ENCODE measurements around the gene ST7. TPM values are rescaled to one million over a fixed set of nuclear protein-coding genes. Genes with fewer than 3 reads are reported as not detected.
A peak's percentile ranks its signal among the peaks of the same experiment; 100 is the strongest.

ST7 gene
- total and polyA plus RNA-seq, 2 donors (not counting 1 experiment from before 2014, with no cell fraction given), result 20.0 to 28.6 TPM

GRCh38 chr7:116920359-116920758, 32.9 kb upstream of the ST7 start:
- Histone ChIP-seq H3K4me1 (ENCODE audit: control insufficient read depth, extremely low read depth, insufficient read depth, low read length) (no peaks in the 10 kb centered on the region), H3K27me3 (ENCODE audit: control insufficient read depth, insufficient read depth, low read length) (no peaks in the 10 kb centered on the region), H3K27ac (ENCODE audit: insufficient read depth, low read length) (no peak overlapping the region), H3K36me3 (ENCODE audit: control insufficient read depth, insufficient read depth, low read length) (peaks cover 5% of the 10 kb centered on the region), H3K9me3 (ENCODE audit: control insufficient read depth, insufficient read depth, low read depth, low read length) (no peaks in the 10 kb centered on the region), H3K9ac (ENCODE audit: insufficient read depth, low read length) (no peak overlapping the region), H3K4me2 (ENCODE audit: extremely low read depth, insufficient read depth, low read length) (no peak overlapping the region), H3K79me2 (ENCODE audit: control insufficient read depth, insufficient read depth, low read length) (no peaks in the 10 kb centered on the region), H3K4me3 (replicated peaks in 1 of 4; ENCODE audit: control extremely low read depth in 1 of 4, insufficient read depth in 1 of 4, low read depth in 3 of 4, low read length in 4 of 4) (no peak overlapping the region), H2AFZ (ENCODE audit: low read length) (no peak overlapping the region), H4K20me1 (ENCODE audit: control insufficient read depth, extremely low read depth, insufficient read depth, low read length) (no peaks in the 10 kb centered on the region)
- TF ChIP-seq CTCF (conservative IDR thresholded peaks at IDR 0.05 in 1 of 2, IDR thresholded peaks at IDR 0.05 in 1 of 2; ENCODE audit: low read depth in 1 of 2, low read length in 2 of 2) (no peak), EZH2 (IDR thresholded peaks at IDR 0.05; ENCODE audit: low read length, missing control alignments) (no peak)
- no peak for DNase-seq (ENCODE audit: low read depth in 2 of 2)

GRCh38 chr7:116922545-116922944, 30.8 kb upstream of the ST7 start:
- no peaks in the 10 kb centered on the region for H3K27me3 ChIP-seq (ENCODE audit: control insufficient read depth, insufficient read depth, low read length)
- no peak overlapping the region for H3K4me3 ChIP-seq (replicated peaks in 1 of 4; ENCODE audit: control extremely low read depth in 1 of 4, insufficient read depth in 1 of 4, low read depth in 3 of 4, low read length in 4 of 4)
- H3K27ac ChIP-seq (ENCODE audit: insufficient read depth, low read length), result no peak overlapping the region
- TF ChIP-seq CTCF (conservative IDR thresholded peaks at IDR 0.05 in 1 of 2, IDR thresholded peaks at IDR 0.05 in 1 of 2; ENCODE audit: low read depth in 1 of 2, low read length in 2 of 2) (no peak), EZH2 (IDR thresholded peaks at IDR 0.05; ENCODE audit: low read length, missing control alignments) (no peak)
- H3K79me2 ChIP-seq (ENCODE audit: control insufficient read depth, insufficient read depth, low read length), result no peaks in the 10 kb centered on the region
- H2AFZ ChIP-seq (ENCODE audit: low read length), result no peak overlapping the region
- H3K4me2 ChIP-seq (ENCODE audit: extremely low read depth, insufficient read depth, low read length), result no peak overlapping the region
- H3K9me3 ChIP-seq (ENCODE audit: control insufficient read depth, insufficient read depth, low read depth, low read length), result no peaks in the 10 kb centered on the region
- no peak overlapping the region for H3K9ac ChIP-seq (ENCODE audit: insufficient read depth, low read length)
- H4K20me1 ChIP-seq (ENCODE audit: control insufficient read depth, extremely low read depth, insufficient read depth, low read length), result no peaks in the 10 kb centered on the region
- no peak for DNase-seq (ENCODE audit: low read depth in 2 of 2)
- H3K4me1 ChIP-seq (ENCODE audit: control insufficient read depth, extremely low read depth, insufficient read depth, low read length), result no peaks in the 10 kb centered on the region
- peaks cover 5% of the 10 kb centered on the region for H3K36me3 ChIP-seq (ENCODE audit: control insufficient read depth, insufficient read depth, low read length)

- peaks cover 2% of the 10 kb centered on the region for H3K36me3 ChIP-seq (ENCODE audit: control insufficient read depth, insufficient read depth, low read length)
- H3K9ac ChIP-seq (ENCODE audit: insufficient read depth, low read length), result no peak overlapping the region
- DNase-seq (ENCODE audit: low read depth in 2 of 2), result peak in 1 of 2 donors; percentile 63
- no peaks in the 10 kb centered on the region for H3K4me1 ChIP-seq (ENCODE audit: control insufficient read depth, extremely low read depth, insufficient read depth, low read length)
- no peaks in the 10 kb centered on the region for H3K27me3 ChIP-seq (ENCODE audit: control insufficient read depth, insufficient read depth, low read length)
- H4K20me1 ChIP-seq (ENCODE audit: control insufficient read depth, extremely low read depth, insufficient read depth, low read length), result no peaks in the 10 kb centered on the region
- no peaks in the 10 kb centered on the region for H3K9me3 ChIP-seq (ENCODE audit: control insufficient read depth, insufficient read depth, low read depth, low read length)
- no peak overlapping the region for H3K4me2 ChIP-seq (ENCODE audit: extremely low read depth, insufficient read depth, low read length)
- no peak overlapping the region for H3K27ac ChIP-seq (ENCODE audit: insufficient read depth, low read length)
- no peak overlapping the region for H2AFZ ChIP-seq (ENCODE audit: low read length)
- TF ChIP-seq CTCF (conservative IDR thresholded peaks at IDR 0.05 in 1 of 2, IDR thresholded peaks at IDR 0.05 in 1 of 2; ENCODE audit: low read depth in 1 of 2, low read length in 2 of 2), result no peak
- no peak for TF ChIP-seq EZH2 (IDR thresholded peaks at IDR 0.05; ENCODE audit: low read length, missing control alignments)
- H3K79me2 ChIP-seq (ENCODE audit: control insufficient read depth, insufficient read depth, low read length), result no peaks in the 10 kb centered on the region
- no peak overlapping the region for H3K4me3 ChIP-seq (replicated peaks in 1 of 4; ENCODE audit: control extremely low read depth in 1 of 4, insufficient read depth in 1 of 4, low read depth in 3 of 4, low read length in 4 of 4)
These were observed 28.6 kb upstream of the ST7 start for GRCh38 chr7:116924741-116925140.

Data from fibroblast of lung (primary cell).